HG03135 (cell line): ENCODE measurements around the gene ELK4.

ENCODE experiments used
- ATAC-seq: cut with Tn5 transposase; IDR thresholded peaks from one replicate; pipeline ENCODE4 v1.9.1; 2021; ENCODE audit warnings: mild to moderate bottlenecking, moderate library complexity; ENCODE audit not compliant: unreplicated experiment

Gene ELK4, protein sequence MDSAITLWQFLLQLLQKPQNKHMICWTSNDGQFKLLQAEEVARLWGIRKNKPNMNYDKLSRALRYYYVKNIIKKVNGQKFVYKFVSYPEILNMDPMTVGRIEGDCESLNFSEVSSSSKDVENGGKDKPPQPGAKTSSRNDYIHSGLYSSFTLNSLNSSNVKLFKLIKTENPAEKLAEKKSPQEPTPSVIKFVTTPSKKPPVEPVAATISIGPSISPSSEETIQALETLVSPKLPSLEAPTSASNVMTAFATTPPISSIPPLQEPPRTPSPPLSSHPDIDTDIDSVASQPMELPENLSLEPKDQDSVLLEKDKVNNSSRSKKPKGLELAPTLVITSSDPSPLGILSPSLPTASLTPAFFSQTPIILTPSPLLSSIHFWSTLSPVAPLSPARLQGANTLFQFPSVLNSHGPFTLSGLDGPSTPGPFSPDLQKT

DNA sequence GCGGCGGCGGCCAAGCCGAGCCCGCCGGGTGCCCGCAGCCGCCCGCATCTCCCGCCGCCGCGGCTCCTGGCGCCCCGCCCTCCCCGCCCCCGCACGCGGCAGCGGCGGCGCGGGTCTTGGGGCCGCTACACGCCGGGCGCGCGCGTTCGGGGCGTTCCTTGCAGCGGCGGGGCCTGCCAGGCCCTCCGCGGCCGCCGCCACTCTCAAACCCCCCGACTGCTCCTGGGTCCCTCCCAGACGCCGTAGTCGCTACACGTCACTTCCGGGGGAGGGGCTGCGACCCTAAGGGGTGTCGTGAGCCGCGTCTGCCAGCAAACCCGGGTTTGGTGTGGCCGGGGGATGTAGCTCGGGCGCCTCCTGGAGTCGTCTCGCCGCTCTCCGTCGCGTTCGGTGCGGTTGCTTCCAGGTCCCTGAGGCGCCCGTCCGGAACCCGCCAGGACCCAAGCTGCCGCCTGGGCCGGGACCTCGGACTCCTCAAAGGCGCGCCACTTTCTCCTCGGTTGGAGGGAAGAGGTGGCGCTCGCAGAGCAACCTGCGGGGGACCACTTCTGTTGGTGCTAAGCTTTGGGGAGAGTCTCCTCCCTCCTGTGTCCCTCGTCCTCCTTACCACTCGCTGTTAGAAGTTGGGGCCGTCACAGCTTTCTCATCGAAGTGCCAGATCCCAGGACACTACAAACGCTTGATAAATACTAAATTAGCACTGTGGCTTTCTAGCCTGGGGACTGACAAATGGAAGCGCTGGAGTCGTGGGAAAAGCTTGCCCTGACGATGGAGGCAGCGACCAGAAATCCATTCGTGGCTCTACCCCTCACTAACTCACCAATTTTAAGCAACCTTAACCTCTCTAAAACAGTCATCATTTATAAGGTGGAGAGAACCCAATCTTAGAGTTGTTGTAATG is at the start of gene ELK4:
ELK4 (minus strand) TSS at position 244 of the 901 bp plus-strand sequence. CDS start 8,129 bp downstream, outside the sequence.
- peak; percentile 79 for ATAC-seq

DNA sequence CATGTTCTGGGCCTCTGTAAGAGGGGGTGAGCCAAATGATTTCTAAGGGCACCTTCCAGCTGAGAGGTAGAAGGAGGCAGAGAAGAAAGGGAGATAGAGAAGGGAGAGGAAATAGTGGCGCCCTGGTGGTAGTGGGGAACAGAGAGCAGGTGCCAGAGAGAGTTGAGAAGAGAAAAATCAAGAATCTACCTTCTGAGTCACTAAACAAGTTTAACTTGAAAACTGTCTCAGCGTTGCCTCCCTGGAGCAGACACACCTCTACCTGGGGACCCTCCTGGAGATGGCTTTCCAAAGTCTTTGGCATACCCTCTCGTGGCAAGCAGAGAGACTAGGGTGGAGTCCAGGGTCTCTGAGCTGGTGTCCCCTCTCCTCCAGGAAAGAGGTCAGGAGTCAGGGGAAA is 49.6 kb upstream of the ELK4 start:
- ATAC-seq: no peak

DNA sequence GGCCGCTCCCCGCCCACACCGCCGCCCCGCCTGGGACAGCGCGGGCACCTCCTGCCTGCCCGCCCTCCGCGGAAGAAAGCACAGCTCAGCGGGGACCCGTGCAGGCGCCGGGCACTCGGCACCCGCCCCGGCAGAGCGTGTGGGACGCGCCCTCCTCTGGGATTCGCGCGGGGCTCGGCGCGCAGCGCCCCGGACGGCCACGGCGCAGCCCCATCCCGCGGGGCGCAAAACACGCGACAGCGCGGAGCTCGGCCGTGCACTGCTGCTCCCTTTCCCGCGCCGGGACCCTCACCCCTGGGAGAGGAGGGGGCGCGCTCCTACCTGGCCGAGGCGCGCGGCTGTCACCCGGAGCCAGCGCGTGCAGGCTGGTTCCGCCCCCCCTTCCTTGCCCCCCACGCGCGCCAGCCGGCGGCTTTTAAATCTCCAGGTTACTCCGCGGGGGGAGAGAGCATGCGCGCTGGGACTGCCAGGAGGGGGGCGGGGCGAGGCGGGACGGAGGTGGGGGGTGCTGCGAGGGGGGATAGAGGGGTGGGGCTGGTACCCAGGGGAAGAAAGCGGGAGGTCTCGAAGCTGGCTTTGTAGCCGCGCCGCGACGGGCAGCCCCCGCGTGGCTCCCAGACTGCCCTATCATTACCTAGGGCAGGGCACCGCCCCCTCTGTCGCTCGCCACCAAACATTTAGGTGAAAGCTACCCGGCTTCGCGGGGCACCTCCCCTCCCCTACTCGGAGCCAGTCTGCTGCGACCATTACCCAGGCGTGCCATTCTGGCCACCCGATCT is 48.5 kb upstream of the ELK4 start, which contains the start of gene SLC45A3:
SLC45A3 (minus strand) TSS at position 437 of the 779 bp plus-strand sequence. CDS start 15,853 bp downstream, outside the sequence.
- ATAC-seq: no peak

DNA sequence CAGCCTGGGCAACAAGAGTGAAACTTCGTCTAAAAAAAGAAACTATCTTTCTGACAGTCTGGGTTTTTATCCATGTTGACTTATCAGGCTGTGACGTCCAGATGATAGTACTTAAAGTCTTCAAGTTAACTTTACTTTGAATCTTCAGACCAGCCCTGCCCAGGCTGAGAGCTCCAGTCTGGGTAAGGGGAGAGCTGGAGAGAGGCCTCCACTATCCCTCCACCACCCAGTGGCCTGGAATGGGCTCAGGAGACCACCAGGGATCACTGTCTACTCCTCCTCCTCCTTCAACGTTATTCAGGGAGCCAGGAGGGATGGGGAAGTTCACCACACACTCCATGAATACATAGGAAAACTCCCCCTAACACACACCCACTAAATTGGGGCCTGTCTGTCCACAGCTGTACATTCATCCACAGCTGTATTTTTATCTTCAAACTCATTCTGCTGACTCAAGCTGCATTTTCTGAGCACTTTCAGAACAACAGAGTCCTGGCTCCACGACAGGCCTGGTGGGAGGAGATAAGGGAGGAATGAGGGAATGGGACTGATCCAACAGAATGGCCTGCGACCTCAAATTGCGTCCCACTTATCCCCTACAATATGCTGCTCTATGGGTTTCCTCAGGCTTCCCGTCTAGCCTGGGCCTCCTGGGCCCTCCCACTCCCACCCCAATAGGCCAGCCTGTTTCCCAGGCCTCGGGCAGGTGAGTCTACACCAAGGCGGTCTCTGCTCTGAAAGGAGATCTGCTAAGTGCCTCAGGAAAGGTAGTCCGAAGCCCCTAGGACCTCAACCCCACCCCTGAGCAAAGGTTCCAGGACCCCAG is 46.7 kb upstream of the ELK4 start:
- ATAC-seq: no peak

DNA sequence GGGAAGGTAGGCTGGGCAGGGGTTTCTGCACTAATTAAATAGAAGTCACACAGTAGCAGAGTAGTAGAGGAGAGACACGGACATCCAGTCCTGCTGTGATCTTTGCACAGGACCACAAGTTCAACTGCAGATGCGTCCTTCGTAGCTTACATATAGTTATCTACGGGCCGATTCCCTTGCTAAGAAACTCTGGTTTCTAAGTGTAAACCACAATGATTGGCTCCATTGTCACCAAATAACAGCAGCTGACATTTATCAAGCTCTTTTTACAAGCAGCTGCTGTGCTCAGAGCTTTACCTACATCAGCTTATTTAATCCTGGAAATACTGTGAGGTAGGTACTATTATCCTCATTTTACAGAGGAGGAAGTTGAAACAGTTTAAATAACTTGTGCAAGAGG is 45.4 kb upstream of the ELK4 start:
- ATAC-seq: no peak

DNA sequence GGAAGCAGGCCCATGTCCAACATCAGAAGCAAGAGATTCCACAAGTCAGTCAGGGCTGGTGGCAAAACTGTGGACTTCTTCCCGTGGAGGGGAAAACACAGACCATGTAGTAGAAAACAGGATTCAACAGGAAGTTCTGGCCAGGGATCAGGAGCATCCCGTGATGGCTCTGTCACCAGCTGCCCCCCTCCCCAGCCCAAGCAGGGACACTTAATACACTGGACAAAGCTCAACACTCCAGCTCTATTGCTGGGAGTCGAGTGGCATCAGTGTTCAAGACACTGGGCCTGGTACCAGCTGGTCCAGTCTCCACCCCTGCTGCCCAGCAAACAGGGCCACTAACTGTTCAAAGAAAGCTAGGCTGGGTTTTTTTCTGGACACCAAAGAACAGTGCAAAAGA is 44.8 kb upstream of the ELK4 start:
- no peak for ATAC-seq

DNA sequence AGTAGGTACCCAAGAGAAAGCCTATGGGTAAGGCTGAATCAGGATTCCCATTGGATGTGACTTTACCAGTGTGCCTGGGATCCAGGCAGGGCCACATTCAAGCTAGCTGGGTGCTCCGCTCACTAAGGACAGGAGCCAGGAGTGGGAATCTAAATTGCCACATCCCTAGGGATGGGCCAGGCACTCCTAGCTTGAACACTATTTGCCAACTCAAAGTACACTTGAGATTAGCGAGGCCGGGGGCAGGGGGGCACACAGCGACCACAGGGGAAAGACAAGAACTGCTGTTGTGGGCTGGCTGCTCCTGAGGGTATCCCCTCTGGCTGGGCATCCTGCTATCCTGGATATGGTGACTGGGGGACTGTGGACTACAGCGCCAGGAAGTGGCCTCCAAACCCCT is 44.2 kb upstream of the ELK4 start:
- no peak for ATAC-seq

DNA sequence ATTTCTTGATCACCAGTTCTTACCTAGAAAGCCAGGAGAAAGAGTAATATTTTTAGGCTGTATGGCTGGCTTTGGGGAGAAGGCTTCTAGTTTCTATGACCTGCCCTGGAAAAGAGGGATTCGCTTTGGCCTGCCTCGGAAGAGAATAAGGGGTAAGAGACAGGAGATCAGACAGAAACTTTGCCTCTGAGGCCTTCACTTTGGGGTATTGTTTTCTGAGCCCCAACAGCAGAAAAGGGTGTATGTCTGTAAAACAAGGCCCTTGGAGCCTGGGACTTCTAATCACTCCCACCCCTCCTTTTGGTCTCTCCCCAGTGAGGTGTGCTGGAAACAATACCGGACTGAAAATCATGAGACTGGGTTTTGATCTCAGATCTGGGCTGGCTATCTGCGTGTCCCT is 43.4 kb upstream of the ELK4 start:
- ATAC-seq: no peak

DNA sequence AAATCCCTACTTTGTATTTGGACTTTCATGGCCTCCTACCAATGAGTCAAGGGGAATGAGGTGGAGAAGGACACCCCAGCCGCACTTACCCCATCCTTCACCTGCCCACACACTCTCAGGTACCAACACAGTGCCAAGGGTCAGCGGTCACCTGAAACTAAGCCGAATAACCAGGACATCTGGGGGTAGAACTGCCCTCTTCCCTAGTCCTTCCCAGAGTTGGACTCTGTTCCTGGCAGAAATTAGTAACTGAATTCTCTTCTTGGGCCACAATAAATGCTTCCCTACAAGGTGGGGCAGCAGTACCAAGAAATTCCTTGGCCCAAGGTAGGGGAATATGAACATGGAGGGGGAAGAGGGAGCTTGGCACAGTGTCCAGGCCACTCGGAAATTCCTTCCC is 41.2 kb upstream of the ELK4 start:
- no peak for ATAC-seq

DNA sequence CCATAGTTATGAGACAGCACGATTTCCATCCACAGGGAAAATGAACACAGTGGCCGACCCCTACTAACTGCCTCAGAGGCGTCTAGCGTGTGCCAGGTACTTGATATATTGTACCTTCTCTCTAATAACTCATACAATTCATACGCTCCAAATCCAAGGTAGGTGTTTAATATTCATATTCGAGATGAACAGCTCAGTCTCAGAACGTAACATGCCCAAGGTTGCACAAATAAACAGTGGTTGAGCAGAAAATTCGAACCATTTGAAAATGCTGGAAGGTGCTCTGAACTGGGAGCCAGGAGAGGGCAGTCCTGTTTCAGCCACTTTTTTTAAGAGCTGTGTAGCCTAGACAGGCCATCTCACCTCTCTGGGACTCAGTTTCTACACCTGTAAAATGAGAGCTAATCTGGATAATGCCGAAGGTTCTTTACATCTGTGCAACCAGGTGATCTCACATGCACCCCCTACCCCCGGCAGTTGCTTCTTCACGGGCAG is 40.6 kb upstream of the ELK4 start:
- ATAC-seq: no peak

DNA sequence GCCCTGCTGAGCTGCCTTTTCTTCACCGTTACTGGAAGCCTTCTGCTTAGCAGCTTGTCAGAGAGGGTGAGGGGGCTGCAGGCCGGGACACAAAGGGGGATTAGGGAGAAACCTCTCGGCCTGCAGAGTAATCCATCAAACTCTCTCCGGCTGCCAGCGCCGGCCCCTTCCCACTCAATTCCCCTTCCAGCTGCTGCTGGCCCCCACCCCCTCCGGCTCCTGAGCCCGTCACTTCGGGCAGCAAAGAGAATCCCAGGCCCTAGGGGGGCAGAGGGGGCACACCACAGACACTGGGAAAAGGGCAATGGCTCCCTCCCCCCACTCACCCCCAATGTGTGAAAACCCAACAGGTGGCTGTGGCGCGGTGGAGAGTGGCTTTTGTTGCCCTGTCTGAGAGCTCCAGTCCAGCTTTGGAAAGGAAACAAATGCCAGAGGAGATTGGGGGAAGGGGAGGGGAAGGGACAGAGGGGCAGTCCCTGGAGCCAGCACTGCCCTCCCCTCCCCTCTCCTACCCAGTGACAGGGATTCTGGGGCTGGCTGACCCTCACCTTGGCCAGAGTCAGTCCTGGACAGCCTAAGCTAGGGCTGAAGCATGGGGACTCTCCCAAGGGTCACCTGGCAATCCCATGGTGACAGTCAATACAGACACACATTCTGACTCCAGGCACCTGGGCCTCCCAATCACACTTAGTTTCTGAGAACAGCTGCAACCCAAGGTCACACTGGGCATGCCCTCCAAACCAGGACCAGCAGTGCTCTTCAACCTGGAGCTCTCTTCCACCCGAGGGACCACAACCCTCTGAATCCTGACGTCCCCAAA is 39.0 kb upstream of the ELK4 start:
- no peak for ATAC-seq

DNA sequence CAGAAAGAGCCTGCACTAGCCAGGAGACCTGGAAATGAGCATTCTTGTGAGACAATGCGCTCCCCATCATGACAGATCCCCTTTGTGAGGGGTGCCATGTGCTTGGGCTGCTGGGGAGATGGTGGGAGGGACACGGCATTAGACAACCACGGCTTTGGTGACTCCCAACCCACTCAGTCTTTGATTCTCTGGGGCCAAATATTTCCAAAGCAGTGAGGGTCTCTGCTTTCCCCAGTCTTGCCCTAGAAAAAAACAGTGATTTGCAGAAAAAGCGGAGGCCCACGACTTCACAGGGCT is 38.3 kb upstream of the ELK4 start:
- no peak for ATAC-seq

DNA sequence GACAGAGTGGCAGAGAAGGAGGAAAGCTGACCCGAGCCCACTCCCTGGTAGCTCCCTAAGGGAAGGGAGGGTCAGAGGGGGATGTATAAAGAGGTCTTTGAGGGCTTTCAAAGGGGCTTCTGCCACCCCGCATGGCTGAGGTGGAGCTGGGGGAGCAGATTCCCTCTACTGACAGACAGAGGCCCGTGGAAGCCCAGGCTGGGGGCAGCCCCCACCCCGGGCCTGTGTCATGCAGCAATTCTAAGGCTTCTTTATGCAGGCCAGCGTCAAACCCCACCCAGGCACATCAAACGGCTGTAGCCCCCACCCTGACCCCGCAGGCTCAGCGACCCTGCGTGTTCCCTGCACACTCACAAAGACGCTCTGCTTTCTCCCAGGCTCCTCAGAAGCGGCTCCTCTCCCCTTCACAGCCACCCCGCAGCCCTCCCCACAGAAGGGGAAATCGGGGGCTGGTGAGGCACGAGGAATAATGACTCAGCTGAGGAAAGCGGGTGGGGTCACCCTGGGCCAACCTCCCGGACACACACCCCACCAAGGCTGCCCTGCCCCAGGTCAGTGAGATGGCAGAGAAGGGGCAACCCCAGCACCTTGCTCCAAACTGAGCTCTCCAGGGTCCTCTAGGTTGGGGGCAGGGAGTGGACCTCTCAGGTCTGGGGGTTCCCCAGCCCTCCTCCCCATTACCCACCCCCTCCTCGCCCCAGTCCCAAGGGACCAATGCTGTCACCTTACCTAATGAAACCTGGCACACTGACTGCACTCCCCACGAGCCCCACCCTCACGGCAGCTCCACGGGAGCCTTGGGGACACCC is 37.7 kb upstream of the ELK4 start:
- ATAC-seq: no peak

DNA sequence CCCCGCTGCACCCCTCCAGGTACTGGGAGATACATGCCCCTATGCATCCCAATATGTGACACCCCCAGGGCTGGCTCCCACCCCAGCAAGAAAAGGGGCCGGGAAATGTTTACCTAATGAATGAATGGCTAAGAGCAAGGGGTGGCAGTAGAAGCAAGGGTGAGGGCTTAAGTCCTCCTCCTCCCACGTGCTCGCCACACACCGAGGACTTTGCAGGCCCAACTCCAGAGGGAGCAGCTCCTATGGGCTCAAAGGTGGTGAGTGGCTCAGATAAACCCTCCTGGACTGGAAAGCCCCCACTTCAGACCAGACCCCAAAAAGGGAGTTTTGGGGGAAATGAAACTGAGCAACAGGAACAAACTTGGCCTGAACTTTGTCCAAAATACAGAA is 37.1 kb upstream of the ELK4 start:
- ATAC-seq: no peak

DNA sequence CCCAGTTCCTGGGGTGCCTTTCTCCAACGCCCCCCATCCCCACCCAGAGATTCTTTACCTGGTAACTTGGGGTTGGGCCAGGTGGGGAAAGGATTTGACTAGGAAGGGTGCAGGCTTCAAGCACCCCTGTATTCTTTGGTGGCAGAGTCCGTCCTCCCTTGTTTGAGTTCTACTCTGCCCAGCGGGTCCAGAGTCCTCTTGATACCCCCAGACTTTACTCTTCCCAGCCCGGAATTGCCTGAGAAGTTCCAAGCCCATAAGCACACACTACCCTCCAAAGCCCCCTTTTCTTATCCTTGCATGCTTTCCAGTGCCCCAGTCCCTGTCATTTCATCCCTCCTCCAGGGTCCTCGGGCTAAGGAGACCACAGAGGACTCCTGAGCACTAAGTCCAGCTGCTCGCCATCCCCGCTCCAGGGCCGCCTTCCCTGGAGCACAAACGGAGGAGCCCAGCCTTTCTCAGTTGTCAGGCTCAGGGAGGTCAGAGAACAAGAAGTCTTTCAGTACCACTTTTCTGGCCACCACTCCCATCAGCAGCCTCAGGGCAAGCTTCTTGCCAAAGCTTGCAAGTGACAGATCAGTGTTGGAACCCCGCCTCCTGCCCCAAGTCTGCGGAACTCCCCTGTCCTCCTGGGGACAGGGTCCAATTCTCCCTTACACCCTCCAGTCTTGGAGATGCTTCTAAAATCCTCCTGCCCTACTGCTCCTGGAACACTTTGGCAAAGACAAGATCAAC is 36.3 kb upstream of the ELK4 start:
- no peak for ATAC-seq

DNA sequence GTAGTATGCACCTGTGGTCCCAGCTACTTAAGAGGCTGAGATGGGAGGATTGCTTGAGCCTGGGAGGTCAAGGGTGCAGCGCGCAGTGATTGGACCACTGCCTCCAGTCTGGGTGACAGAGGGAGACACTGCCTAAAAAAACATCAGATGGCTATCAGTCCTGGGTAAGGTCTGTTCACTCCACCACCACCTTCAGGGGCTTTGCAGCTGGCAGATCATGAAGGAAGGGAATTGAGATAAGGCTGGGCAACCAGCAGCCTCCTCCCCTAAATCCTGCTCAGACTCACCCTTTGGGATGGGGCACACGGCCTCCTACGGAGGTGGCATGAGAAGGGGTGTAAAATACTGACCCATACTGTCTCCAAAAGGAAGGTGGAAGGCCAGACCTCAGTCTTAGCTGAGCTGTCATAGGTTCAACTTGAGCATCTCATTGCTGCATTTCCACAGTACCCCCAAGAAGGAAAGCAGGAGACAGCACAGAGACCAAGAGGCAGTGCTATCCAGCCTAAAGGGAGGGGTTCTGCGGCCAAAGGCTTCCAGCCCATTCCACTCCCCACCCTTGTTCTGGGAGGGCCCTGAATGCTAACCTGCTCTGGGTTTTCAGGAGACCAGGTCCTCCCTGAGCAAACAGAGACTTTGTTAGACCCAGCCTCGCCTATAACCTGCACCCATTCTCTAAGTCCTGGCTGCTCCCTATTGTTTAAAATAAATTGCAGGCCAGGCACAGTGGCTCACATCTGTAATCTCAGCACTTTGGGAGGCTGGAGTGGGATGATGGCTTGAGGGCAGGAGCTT is 34.8 kb upstream of the ELK4 start:
- no peak for ATAC-seq
